NCI-H2196 (cell line): ENCODE results near the gene EPHB2.
A peak's percentile ranks its signal among the peaks of the same experiment; 100 is the strongest.

ENCODE experiments used
- DNase-seq: peaks from one replicate; lab custom pipeline; 2025; ENCODE audit not compliant: unreplicated experiment; lab: John Stamatoyannopoulos, UW

Gene EPHB2

DNA sequence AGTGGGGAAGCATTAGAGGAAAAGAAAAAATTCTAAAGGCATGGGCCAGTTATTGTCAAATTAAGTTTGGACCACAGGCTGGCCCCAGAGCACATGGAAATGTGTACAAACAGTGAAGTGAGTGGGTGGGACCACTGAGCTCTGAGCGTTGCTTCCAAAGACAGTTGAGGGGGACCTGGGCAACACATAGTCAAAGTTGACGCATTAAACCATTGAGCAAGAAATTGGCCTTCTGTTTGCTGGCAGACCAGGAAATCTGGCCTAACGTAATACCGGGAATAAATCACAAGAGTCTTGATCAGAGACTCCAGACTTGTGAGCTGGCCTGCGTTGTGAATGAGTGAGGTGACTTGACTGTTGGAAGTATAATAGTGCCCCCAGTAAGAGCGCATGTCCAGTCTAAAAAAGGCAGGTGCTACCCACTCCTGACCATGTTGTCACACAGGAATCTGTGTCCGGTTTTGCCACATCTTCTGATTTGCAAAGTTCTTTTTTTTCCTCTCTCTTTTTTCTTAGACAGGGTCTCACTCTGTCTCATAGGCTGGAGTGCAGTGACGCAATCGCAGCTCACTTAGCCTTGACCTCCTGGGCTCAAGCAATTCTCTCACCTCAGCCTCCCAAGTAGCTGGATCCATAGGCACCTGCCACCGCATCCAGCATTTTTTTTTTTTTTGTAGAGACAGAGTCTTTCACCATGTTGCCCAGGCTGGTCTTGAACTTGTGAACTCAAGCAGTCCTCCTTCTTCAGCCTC, 10.7 kb downstream of the EPHB2 start:
- no peak for DNase-seq

GRCh38 chr1:22722901-22723550, 12.4 kb downstream of the EPHB2 start:
- no peak for DNase-seq

DNA sequence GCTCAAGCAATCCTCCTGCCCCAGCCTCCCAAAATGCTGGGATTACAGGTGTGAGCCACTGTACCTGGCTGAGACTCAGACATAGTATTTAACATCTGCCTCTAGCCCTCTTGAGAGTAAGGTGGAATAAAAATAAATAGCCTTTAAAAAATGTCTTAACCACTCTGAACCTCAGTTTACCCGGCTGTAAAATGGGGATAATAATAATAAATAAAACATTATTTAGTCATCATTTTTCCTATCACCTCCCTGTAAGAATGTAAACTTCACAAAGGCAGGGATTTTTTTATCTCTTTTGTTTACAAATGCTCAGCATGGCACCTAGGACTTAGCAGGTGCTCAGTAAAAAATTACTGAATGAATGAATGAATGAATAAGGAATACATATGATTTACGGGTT, 17.2 kb downstream of the EPHB2 start:
- no peak for DNase-seq

- no peak for DNase-seq
Observed at GRCh38 chr1:22728751-22729399, 18.2 kb downstream of the EPHB2 start.

- no peak for DNase-seq
Observed at GRCh38 chr1:22729400-22729773, 18.7 kb downstream of the EPHB2 start.

DNA sequence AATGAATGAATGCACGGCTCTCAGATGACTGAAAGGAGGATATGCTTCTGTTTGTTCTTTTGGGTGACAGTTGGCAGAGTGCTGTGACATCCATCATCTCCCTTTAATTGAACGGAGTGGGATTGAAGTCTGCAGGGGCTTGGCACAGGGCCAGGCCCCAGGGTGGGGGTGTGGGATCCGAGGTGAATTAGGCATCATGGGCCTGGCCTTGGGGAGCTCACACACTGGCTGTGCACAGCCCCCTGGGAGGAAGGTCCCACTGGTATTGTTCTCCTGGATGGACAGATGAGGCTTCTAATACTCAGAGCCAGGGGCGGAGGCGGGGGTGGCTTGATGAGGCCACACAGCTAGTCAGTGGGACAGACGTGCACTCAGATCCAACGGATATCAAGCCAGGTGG, 19.3 kb downstream of the EPHB2 start:
- DNase-seq: no peak

DNA sequence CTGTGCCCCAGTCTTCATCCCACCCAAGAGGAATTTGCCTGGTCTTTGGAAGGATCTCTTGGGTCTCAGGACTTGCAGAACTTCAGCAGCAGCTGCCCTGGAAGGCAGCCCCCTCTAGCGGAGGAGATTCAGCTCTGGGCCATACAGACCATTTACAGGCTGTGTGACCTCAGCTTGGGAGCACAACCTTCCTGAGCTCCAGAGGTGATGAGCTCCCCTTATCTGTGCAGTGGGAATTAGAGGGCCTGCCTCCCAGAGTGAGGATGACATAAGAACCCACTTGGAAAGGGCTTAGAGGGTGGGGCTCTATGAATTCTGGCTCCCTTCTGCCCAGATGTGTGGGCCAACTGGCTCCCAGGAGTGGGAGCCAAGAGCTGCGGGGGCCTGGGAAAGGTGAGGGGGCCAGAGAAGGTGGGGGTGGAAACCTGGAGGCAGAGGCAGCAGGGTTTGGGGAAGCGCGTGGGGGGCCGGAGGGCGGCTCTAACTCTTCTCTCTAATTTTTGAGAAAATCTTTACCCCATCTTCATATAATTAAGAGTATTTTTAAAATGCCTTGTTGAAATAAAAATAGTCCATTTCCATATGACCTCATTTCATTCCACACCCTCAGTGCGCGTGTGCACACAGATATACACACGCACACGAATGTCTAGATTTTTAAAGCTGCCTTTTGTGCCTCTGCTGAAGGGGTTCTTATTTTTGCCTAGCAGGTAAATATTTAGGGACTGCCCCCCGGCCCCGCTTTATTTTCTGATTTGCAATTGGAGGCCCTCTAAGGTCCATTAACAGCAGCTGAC, 21.5 kb downstream of the EPHB2 start:
- no peak for DNase-seq

DNA sequence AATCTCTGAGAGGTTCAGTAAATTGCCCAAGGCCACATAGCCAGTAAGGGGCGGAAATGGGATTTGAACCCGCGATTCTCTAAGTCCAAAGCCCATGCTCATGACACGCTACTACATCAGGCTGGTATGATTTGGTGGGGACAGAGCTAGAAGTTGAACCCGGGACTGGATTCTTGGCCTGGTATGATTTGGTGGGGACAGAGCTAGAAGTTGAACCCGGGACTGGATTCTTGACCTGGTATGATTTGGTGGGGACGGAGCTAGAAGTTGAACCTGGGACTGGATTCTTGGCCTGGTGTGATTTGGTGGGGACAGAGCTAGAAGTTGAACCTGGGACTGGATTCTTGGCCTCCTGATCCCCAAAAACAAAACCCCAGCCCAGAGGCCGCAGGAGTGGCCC, 23.0 kb downstream of the EPHB2 start:
- no peak for DNase-seq

GRCh38 chr1:22736501-22737080, 26.0 kb downstream of the EPHB2 start:
- DNase-seq: no peak

DNA sequence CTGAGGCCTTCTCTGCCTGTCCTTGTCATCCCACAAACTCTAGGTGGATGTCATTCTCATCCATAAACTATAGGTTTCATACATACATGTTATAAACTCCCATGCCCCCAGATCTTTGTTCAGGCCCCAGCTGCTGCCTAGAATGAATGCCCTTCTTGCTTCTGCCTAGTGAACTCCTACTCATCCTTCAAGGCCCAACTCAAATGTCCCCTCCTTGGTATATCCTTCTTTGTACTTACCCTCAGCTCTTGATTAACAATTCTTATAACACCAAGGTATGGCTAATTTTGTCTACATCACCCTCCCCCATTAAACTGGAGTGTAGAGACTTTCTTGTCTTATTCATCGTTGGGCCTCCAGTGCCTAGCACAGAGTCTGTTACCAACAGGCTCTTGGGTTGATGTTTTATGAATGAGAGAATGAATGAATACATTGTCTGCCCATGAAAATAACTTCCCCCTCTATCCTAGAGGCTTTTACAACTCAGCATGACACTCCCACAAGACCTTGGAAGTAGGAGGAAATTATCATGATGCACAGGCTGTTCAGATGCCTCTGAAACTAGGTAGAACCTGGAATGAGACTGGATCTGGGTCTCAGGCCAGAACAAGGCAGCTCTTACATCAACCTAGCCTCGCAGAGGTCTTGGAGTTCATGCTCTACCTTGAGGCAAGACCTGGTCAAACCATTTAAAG, 26.9 kb downstream of the EPHB2 start:
- DNase-seq: no peak

GRCh38 chr1:22738069-22738435, 27.4 kb downstream of the EPHB2 start:
- no peak for DNase-seq

DNA sequence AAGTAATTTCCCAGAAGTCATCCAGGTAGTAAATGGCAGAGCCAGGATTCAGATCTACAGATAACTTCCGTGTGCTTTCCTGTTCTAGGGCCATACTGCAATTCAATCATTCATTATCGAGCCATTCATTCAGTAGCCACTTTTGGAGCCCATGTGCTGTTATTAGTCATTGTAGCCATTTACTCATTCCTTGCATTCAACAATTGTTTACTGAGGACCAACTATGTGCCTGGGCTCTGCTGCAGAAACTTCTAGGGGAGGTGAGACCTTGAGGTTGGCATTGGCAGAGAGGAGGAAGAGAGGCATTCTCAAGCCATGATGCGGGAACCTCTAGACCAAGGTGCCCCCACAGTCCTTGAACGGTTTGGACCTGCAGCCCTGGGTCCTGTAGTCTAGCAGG, 27.9 kb downstream of the EPHB2 start:
- DNase-seq: no peak

DNA sequence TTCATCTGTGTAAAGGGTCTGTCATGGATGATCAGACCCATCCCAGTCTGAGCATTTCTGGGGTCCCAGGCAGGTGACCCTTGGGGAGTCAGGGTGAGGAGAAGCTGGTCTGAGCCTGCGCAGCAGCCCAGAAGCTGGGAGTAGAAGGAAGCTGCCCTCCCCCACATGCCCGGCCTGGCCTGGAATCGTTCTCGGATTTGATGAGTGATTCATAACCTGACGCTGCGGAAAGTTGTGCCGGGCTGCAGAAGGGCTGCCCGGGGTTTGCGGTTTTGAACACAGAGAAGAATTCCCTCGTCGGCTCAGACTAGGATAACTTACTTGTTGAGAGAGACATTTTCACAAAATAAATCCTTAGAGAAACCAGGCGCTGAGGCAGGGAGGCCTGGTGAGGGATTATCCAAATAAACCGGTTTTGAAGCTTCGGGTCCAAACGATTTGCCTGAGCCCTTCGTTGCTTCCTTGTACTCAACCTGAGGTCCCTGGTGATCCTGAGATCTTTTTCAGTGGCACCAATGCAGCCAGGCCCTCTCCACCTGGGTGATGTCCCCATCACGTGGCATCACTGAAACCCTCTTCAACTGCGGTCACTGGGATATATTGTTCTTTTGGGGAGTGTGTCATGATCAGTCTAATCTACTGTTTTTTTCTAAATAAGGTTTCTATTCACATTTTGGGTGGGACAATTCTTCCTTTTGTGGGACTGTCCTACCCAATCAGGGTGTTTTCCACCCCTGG, 29.2 kb downstream of the EPHB2 start:
- no peak for DNase-seq

GRCh38 chr1:22741118-22741517, 30.5 kb downstream of the EPHB2 start:
- no peak for DNase-seq

DNA sequence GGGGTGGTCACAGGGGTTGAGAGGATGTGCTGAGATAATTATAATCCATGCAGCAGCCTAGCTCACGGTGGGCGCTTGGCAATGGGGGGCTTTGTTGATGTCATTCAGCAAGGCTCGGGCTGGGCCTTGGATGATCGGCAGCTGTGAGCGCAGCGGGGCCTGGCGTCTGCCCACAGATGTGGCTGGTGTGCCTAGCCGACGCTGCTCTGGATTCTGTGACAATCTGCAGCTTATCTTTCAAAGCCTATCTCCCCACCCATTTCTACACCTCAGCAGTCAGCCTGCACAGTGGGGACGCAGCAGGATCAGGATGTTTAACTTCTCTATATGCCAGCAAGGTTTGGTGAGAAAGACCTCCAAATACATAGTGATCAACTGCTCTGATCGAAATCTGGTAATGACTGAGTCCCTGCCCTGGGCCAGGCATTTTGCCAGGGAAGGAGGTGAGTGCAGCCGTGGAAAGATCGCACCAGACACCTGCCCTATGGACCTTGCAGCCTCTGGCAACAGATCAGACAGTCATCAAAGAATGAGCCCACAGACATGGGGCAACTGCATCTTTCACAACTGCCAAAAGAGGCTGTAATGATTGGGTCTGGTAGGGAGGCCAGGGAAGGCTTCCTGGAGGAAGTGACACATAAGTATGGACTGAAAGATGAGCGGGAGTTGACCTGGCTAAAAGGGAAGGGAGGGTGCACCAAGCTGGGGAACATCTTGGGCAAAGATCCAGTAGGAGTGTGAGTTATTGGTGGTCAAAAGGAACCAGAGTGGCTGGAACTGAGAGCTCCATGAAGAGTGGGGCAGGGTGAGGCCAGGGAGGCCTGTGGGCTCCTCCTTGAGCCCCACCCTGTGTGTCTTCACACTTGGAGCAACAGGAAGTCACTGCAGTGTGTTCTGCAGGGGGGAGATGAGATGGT, 35.3 kb downstream of the EPHB2 start:
- peak; percentile 59 for DNase-seq

- peak; percentile 30 for DNase-seq
Observed at GRCh38 chr1:22747021-22747734, 36.5 kb downstream of the EPHB2 start.

DNA sequence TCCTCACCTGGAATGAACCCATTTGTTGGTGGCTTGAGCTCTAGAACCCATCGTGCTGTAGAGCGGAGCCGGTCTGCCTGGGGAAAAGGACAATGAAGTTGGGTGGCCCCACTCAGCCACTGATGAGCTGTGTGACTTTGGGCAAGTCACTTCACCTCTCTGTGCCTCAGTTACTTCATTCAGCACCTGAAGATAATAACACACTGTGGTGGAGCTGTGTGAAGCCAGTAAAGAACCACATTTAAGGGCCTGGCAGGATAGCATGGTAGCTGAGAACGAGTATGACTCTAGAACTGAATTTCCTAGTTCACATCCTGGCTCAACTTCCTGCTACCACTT, 37.1 kb downstream of the EPHB2 start:
- no peak for DNase-seq

- no peak for DNase-seq
Observed at GRCh38 chr1:22749503-22749902, 38.9 kb downstream of the EPHB2 start.
